CD8-positive, alpha-beta memory T cell (primary cell): ENCODE measurements around the gene CRY1. TPM values are rescaled to one million over a fixed set of nuclear protein-coding genes. Genes with fewer than 3 reads are reported as not detected.

ENCODE experiments used
- polyA plus RNA-seq: library from polyadenylated mRNA; unstranded; fragments of 300-500 nt; fragmentation: Illumina TruSeq; gene quantifications from one replicate; pipeline ENCODE4 v1.2.3, GENCODE V29; 2021
- total RNA-seq, 2 experiments: library from RNA; stranded (reverse); gene quantifications; one replicate each; pipeline ENCODE4 v1.2.3, GENCODE V29; 2021

Gene CRY1
- total and polyA plus RNA-seq, 3 experiments from 2014 or later, result 29.0 to 38.8 (median 36.6) TPM

Other genes starting within 250 kb of the CRY1 start
- 10 to 100 TPM; 22.7 to 25.3 TPM for gene TMEM263, start 137.6 kb downstream of the CRY1 start, total RNA-seq
- gene TMEM263, start 137.6 kb downstream of the CRY1 start, polyA plus RNA-seq, result 24.9 TPM
- 1 to 10 TPM; 4.6 to 4.9 TPM for gene MTERF2, start 106.4 kb downstream of the CRY1 start, total RNA-seq
- gene MTERF2, start 106.4 kb downstream of the CRY1 start, polyA plus RNA-seq, result 6.4 TPM